IMR-90 (cell line): ENCODE results near the gene S100A6. TPM values are rescaled to one million over a fixed set of nuclear protein-coding genes. Genes with fewer than 3 reads are reported as not detected.

Source experiments
- ATAC-seq: fragments of 200-7000 bp; cut with Tn5 transposase; 2 replicates; pipeline ENCODE4 v1.9.1; 2020; ENCODE audit warnings: low read depth, mild to moderate bottlenecking, moderate library complexity
- BruUV-seq: library from RNA; stranded (reverse); fragments of 400-500 nt; replicated peaks from 2 replicates; lab custom pipeline; 2021; lab: Mats Ljungman, UMichigan
- CTCF ChIA-PET: fragments of 300-600 bp; formaldehyde crosslinking; extraction: SDS; loops from one replicate; lab custom pipeline; 2021; ENCODE audit warnings: antibody characterized with exemption; lab: Yijun Ruan, JAX
- POLR2A ChIA-PET: fragments of 300-600 bp; sonication (Branson Sonifier 250); formaldehyde crosslinking; loops from one replicate; lab custom pipeline; 2022; ENCODE audit warnings: antibody characterized with exemption; ENCODE audit not compliant: unreplicated experiment; lab: Charles Lee
- DNase-seq: peaks from one replicate; pipeline ENCODE4 v3.0.0; 2013
- H2AFZ ChIP-seq: replicated peaks from 2 replicates; pipeline ENCODE3; 2013; ENCODE audit warnings: low read length, mild to moderate bottlenecking; ENCODE audit not compliant: poor library complexity
- H2AK5ac ChIP-seq: 2 replicates; pipeline ENCODE4 v1.6.1; 2013; ENCODE audit warnings: low read depth, low read length, inconsistent platforms
- H2AK9ac ChIP-seq: replicated peaks from 2 replicates; pipeline ENCODE3; 2013; ENCODE audit warnings: mild to moderate bottlenecking, low read depth, low read length, moderate library complexity; ENCODE audit not compliant: poor library complexity
- H2BK120ac ChIP-seq: 2 replicates; pipeline ENCODE4 v1.6.1; 2013; ENCODE audit warnings: low read depth, low read length, inconsistent platforms
- H2BK15ac ChIP-seq: 3 replicates; pipeline ENCODE4 v1.6.1; 2013; ENCODE audit warnings: low read depth, low read length, inconsistent platforms
- H2BK20ac ChIP-seq: 2 replicates; pipeline ENCODE4 v1.6.1; 2013; ENCODE audit warnings: low read depth, mild to moderate bottlenecking, inconsistent platforms, low read length, moderate library complexity
- H2BK5ac ChIP-seq: 2 replicates; pipeline ENCODE4 v1.6.1; 2013; ENCODE audit warnings: mild to moderate bottlenecking, low read depth, low read length, inconsistent platforms; ENCODE audit not compliant: poor library complexity, severe bottlenecking
- H3K14ac ChIP-seq: replicated peaks from 2 replicates; pipeline ENCODE4 v1.6.1; 2013; ENCODE audit warnings: low read depth, low read length, inconsistent platforms
- H3K18ac ChIP-seq: 2 replicates; pipeline ENCODE4 v1.6.1; 2013; ENCODE audit warnings: low read depth, low read length, control low read depth
- H3K23ac ChIP-seq: 2 replicates; pipeline ENCODE4 v1.6.1; 2013; ENCODE audit warnings: low read depth, low read length, inconsistent platforms
- H3K27ac ChIP-seq: 2 replicates; pipeline ENCODE4 v1.5.1; 2013; ENCODE audit warnings: mild to moderate bottlenecking, control low read depth, low read length; ENCODE audit not compliant: insufficient read depth
- H3K27me3 ChIP-seq: 2 replicates; pipeline ENCODE4 v1.6.1; 2013; ENCODE audit warnings: low read length; ENCODE audit not compliant: control insufficient read depth, insufficient read depth
- H3K36me3 ChIP-seq: 2 replicates; pipeline ENCODE4 v1.6.1; 2013; ENCODE audit warnings: low read length, mixed read lengths; ENCODE audit not compliant: control insufficient read depth, insufficient read depth
- H3K4ac ChIP-seq: 2 replicates; pipeline ENCODE4 v1.6.1; 2013; ENCODE audit warnings: low read depth, low read length, inconsistent platforms
- H3K4me1 ChIP-seq: 2 replicates; pipeline ENCODE4 v1.6.1; 2013; ENCODE audit warnings: low read length, mixed read lengths; ENCODE audit not compliant: control insufficient read depth, insufficient read depth
- H3K4me2 ChIP-seq: 2 replicates; pipeline ENCODE4 v1.6.1; 2013; ENCODE audit warnings: low read depth, mild to moderate bottlenecking, control low read depth, low read length, moderate library complexity
- H3K4me3 ChIP-seq: 2 replicates; pipeline ENCODE4 v1.5.1; 2013; ENCODE audit warnings: low read depth, mild to moderate bottlenecking, control low read depth, low read length, moderate library complexity; ENCODE audit not compliant: insufficient read depth
- H3K56ac ChIP-seq: 2 replicates; pipeline ENCODE4 v1.6.1; 2013; ENCODE audit warnings: low read length, inconsistent platforms; ENCODE audit not compliant: insufficient read depth; ENCODE audit errors: extremely low read depth
- H3K79me1 ChIP-seq, 2 experiments: 2 replicates each; pipeline ENCODE4 v1.6.1; 2013; ENCODE audit warnings: low read length in 2 of 2, inconsistent platforms in 1 of 2, low read depth in 1 of 2
- H3K9ac ChIP-seq: 2 replicates; pipeline ENCODE4 v1.6.1; 2013; ENCODE audit warnings: low read depth, low read length, control low read depth
- H3K9me1 ChIP-seq: 2 replicates; pipeline ENCODE4 v1.6.1; 2013; ENCODE audit warnings: low read length, inconsistent platforms; ENCODE audit not compliant: insufficient read depth
- H3K9me3 ChIP-seq: 2 replicates; pipeline ENCODE4 v1.6.1; 2013; ENCODE audit warnings: low read length; ENCODE audit not compliant: control insufficient read depth, insufficient read depth
- H4K20me1 ChIP-seq: 2 replicates; pipeline ENCODE4 v1.6.1; 2013; ENCODE audit warnings: low read length, inconsistent platforms; ENCODE audit not compliant: insufficient read depth
- H4K5ac ChIP-seq: 2 replicates; pipeline ENCODE4 v1.6.1; 2013; ENCODE audit warnings: mild to moderate bottlenecking, low read depth, low read length, control low read depth
- H4K8ac ChIP-seq, 2 experiments: 2 replicates each; pipeline ENCODE4 v1.6.1; 2013; ENCODE audit warnings: low read depth in 2 of 2, low read length in 2 of 2, control low read depth in 1 of 2, inconsistent platforms in 1 of 2
- H4K91ac ChIP-seq: 2 replicates; pipeline ENCODE4 v1.6.1; 2013; ENCODE audit warnings: low read depth, low read length, inconsistent platforms; ENCODE audit not compliant: insufficient read depth
- CHD1 ChIP-seq: IDR thresholded peaks from 2 replicates; pipeline ENCODE4 v1.6.1; 2012; ENCODE audit warnings: low read depth, low read length, improper control_type of control experiment
- FOS ChIP-seq: fragments of 150-350 bp; IDR thresholded peaks from 2 replicates; pipeline ENCODE4 v1.6.1; 2016; ENCODE audit warnings: low read depth, low read length
- MAFK ChIP-seq: IDR thresholded peaks from 2 replicates; pipeline ENCODE4 v1.6.1; 2012; ENCODE audit warnings: low read depth, low read length, improper control_type of control experiment
- MXI1 ChIP-seq: IDR thresholded peaks from 2 replicates; pipeline ENCODE4 v1.6.1; 2012; ENCODE audit warnings: low read depth, mild to moderate bottlenecking, low read length, moderate library complexity, borderline replicate concordance
- NFE2L2 ChIP-seq: fragments of 150-350 bp; IDR thresholded peaks from 2 replicates; pipeline ENCODE4 v1.6.1; 2016; ENCODE audit warnings: low read depth, mild to moderate bottlenecking, low read length
- RCOR1 ChIP-seq: IDR thresholded peaks from 2 replicates; pipeline ENCODE4 v1.6.1; 2012; ENCODE audit warnings: mild to moderate bottlenecking, low read length, improper control_type of control experiment; ENCODE audit not compliant: insufficient replicate concordance
- RFX5 ChIP-seq: IDR thresholded peaks from 2 replicates; pipeline ENCODE4 v1.8.0; 2012; ENCODE audit warnings: low read depth, mild to moderate bottlenecking, low read length, moderate library complexity
- SMC3 ChIP-seq: fragments of 150-350 bp; IDR thresholded peaks from 2 replicates; pipeline ENCODE4 v1.6.1; 2016; ENCODE audit warnings: low read depth, mild to moderate bottlenecking, antibody characterized with exemption, low read length, moderate library complexity
- WGBS, 2 experiments: methylation state at CpG; one replicate each; pipeline versions ENCODE4 v1.1.5 to v1.1.7; 2013; ENCODE audit warnings: missing lambda C conversion rate in 2 of 2; ENCODE audit not compliant: insufficient read length in 1 of 2; ENCODE audit errors: extremely low coverage in 2 of 2; 5-methylcytosine and 5-hydroxymethylcytosine counted together
- dilution Hi-C: fragments of 300-500 bp; cut with HindIII; formaldehyde crosslinking; loops from one replicate; pipeline ENCODE4 v1.14.3; 2018; ENCODE audit warnings: low sequenced_read_pairs; ENCODE audit not compliant: unreplicated experiment
- in situ Hi-C: fragments of 300-500 bp; cut with MboI; formaldehyde crosslinking; loops from 3 replicates; pipeline ENCODE4 v1.14.3; 2019; ENCODE audit warnings: low sequenced_read_pairs, inconsistent platforms, mixed read lengths
- intact Hi-C: fragments of 100-400 bp; cut with micrococcal nuclease; formaldehyde crosslinking; loops from 2 replicates; pipeline ENCODE4 v1.10.0; 2022
- polyA plus RNA-seq, 3 experiments: library from polyadenylated mRNA; depleted of rRNA; stranded (reverse); fragments of >200 nt; gene quantifications; 2 replicates each; pipeline ENCODE4 v1.2.3, GENCODE V29; 2012; ENCODE audit warnings: low replicate concordance in 1 of 3
- total RNA-seq: library from RNA; depleted of rRNA; stranded (reverse); fragments of >200 nt; gene quantifications from 2 replicates; pipeline ENCODE4 v1.2.3, GENCODE V29; 2012
- TF ChIP-seq, protein P1 (sequence below): conservative IDR thresholded peaks from 2 replicates; pipeline ENCODE4 v1.5.1; 2012; ENCODE audit warnings: mild to moderate bottlenecking, low read depth, low read length, improper control_type of control experiment
- TF ChIP-seq, protein P2 (sequence below): fragments of 150-350 bp; IDR thresholded peaks from 2 replicates; pipeline ENCODE4 v1.6.1; 2016; ENCODE audit warnings: low read depth, mild to moderate bottlenecking, low read length, moderate library complexity, borderline replicate concordance

Gene S100A6
- total and polyA plus RNA-seq, 2 of the 4 experiments (the other 2 are of a cell fraction): 373 to 1,755 TPM

DNA sequence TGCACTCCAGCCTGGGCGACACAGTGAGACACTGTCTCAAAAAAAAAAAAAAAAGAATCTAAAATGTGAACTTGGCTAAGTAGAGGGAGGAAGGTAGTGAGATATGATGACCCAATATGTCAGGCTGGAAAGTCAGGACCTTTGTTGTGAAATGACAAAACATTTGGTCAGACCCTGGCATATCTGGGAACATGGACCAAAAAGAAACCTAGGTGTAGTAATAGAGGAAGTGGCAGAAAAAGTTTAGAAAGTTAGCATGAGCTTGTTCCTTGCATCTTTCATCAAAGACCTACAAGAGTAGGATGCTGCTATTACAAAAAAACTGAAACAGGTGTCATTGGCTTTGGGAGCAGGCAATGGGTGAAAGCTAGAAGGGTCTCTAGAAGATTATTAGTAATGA, 20.6 kb upstream of the S100A6 start:
- WGBS, 2 experiments: no CpG with 5 or more reads among the region's 1 CpG
- in situ Hi-C loops: no loop called here

More for the DNA sequence above, 20.6 kb upstream of the S100A6 start:
- Histone ChIP-seq H3K4me2 (no peak overlapping the region), H4K20me1 (no peaks in the 10 kb centered on the region), H3K27me3 (no peaks in the 10 kb centered on the region), H3K18ac (no peak overlapping the region), H4K5ac (no peak overlapping the region), H4K8ac (no peak overlapping the region), H3K56ac (no peak overlapping the region), H2AFZ (no peak overlapping the region), H3K9me3 (no peaks in the 10 kb centered on the region), H3K27ac (no peak overlapping the region), H2AK5ac (no peak overlapping the region), H3K4me1 (peaks cover 17% of the 10 kb centered on the region), H3K9ac (no peak overlapping the region), H4K91ac (no peak overlapping the region), H2BK20ac (no peak overlapping the region), H3K14ac (no peak overlapping the region; the same call in 1 of the 2 replicates), H3K79me1 (peaks cover 0 to 4% of the 10 kb centered on the region in 2 experiments; a peak in 1 of 4 replicates), H3K4me3 (no peak overlapping the region), H2BK120ac (no peak overlapping the region), H3K4ac (no peak overlapping the region), H3K23ac (no peak overlapping the region), H3K36me3 (no peaks in the 10 kb centered on the region), H2BK15ac (no peak overlapping the region), H2BK5ac (no peak overlapping the region), H2AK9ac (no peak overlapping the region), H3K9me1 (peaks cover 22% of the 10 kb centered on the region)
- ATAC-seq (no peak), DNase-seq (no peak)
- dilution Hi-C loops: no loop called here
- intact Hi-C loops: no loop called here
- CTCF ChIA-PET: no interaction called here
- POLR2A ChIA-PET: no interaction called here
- no peak for TF ChIP-seq CHD1
- TF ChIP-seq, protein P1, sequence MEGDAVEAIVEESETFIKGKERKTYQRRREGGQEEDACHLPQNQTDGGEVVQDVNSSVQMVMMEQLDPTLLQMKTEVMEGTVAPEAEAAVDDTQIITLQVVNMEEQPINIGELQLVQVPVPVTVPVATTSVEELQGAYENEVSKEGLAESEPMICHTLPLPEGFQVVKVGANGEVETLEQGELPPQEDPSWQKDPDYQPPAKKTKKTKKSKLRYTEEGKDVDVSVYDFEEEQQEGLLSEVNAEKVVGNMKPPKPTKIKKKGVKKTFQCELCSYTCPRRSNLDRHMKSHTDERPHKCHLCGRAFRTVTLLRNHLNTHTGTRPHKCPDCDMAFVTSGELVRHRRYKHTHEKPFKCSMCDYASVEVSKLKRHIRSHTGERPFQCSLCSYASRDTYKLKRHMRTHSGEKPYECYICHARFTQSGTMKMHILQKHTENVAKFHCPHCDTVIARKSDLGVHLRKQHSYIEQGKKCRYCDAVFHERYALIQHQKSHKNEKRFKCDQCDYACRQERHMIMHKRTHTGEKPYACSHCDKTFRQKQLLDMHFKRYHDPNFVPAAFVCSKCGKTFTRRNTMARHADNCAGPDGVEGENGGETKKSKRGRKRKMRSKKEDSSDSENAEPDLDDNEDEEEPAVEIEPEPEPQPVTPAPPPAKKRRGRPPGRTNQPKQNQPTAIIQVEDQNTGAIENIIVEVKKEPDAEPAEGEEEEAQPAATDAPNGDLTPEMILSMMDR: no peak
- TF ChIP-seq RCOR1: no peak
- TF ChIP-seq, protein P2, sequence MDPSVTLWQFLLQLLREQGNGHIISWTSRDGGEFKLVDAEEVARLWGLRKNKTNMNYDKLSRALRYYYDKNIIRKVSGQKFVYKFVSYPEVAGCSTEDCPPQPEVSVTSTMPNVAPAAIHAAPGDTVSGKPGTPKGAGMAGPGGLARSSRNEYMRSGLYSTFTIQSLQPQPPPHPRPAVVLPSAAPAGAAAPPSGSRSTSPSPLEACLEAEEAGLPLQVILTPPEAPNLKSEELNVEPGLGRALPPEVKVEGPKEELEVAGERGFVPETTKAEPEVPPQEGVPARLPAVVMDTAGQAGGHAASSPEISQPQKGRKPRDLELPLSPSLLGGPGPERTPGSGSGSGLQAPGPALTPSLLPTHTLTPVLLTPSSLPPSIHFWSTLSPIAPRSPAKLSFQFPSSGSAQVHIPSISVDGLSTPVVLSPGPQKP: no peak
- TF ChIP-seq FOS: no peak
- no peak for TF ChIP-seq NFE2L2
- no peak for TF ChIP-seq RFX5
- no peak for TF ChIP-seq MAFK
- no peak for TF ChIP-seq SMC3
- TF ChIP-seq MXI1: no peak
- no TSS peak for BruUV-seq
